GM21717 (cell line): Measurements from ENCODE around the gene EP400.

Experiments
- ATAC-seq: cut with Tn5 transposase; IDR thresholded peaks from one replicate; pipeline ENCODE4 v1.9.1; 2021; ENCODE audit warnings: mild to moderate bottlenecking, moderate library complexity; ENCODE audit not compliant: unreplicated experiment

The EP400 gene

GRCh38 chr12:132061641-132062430 is 112.1 kb downstream of the EP400 start:
- no peak for ATAC-seq

DNA sequence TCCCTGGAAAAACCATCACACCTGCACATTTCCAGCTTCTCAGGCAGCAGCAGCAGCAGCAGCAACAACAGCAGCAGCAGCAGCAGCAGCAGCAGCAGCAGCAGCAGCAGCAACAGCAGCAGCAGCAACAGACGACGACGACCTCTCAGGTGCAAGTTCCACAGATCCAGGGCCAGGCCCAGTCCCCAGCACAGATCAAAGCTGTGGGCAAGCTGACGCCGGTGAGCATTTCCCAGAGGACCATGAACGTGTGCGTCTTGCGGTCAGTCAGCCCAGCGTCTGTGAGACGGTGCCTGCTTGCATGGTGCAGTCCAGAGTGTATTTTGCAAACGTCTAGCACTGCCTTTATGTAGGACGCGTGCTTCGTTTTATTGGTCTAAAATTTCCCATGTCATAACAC is 112.7 kb downstream of the EP400 start:
- no peak for ATAC-seq

GRCh38 chr12:132063491-132063890 is 113.7 kb downstream of the EP400 start:
- no peak for ATAC-seq

- no peak for ATAC-seq
Measured at GRCh38 chr12:132064631-132065030, 114.9 kb downstream of the EP400 start.

DNA sequence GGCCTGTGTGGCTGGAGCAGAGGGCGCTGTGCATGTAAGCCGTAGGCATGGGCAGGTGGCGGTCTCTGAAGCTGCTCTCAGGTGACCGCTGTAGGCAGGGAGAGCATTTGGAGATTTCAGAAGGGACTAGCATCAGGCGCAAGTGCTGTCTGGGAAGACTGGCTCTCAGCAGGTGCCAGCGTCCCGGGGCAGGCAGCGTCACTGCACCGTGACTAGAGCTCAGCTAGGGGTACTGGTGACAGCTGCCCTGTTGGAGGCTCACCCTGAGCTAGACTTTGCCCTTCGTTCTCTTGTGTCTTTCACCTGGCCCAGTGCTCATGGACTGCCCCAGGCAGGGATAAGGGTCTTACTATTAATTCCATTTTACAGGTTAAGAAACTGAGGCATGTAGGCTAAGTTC is 115.5 kb downstream of the EP400 start:
- no peak for ATAC-seq

- ATAC-seq: no peak
Measured at GRCh38 chr12:132065609-132066344, 116.0 kb downstream of the EP400 start.

GRCh38 chr12:132066345-132066685 is 116.6 kb downstream of the EP400 start:
- no peak for ATAC-seq

GRCh38 chr12:132066749-132067148 is 117.0 kb downstream of the EP400 start:
- ATAC-seq: no peak

- ATAC-seq: no peak
Measured at GRCh38 chr12:132067182-132067581, 117.4 kb downstream of the EP400 start.

DNA sequence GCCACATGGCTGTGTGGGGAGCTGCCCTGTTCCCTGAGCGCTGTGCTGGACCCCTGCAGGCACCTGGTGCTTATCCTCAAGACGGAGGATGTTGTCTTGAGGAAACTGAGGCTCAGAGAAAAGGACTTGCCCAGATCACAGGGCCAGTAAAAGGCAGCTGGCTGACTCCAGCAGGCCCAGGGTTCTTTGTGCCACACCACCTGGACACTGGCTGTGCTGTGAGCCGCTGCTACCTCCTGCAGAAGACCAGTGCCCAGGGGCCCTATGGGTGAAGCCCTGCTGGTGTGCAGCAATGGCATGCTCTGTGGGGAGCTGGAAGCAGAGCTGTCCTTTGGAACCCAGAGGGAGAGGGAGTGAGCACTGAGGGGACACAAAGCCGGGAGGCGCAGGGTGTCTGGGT is 118.5 kb downstream of the EP400 start:
- no peak for ATAC-seq

- no peak for ATAC-seq
Measured at GRCh38 chr12:132069336-132069985, 119.7 kb downstream of the EP400 start.

GRCh38 chr12:132070298-132070697 is 120.6 kb downstream of the EP400 start:
- ATAC-seq: no peak

- peak; percentile 84 for ATAC-seq
Measured at GRCh38 chr12:132071040-132071810, 121.5 kb downstream of the EP400 start.

DNA sequence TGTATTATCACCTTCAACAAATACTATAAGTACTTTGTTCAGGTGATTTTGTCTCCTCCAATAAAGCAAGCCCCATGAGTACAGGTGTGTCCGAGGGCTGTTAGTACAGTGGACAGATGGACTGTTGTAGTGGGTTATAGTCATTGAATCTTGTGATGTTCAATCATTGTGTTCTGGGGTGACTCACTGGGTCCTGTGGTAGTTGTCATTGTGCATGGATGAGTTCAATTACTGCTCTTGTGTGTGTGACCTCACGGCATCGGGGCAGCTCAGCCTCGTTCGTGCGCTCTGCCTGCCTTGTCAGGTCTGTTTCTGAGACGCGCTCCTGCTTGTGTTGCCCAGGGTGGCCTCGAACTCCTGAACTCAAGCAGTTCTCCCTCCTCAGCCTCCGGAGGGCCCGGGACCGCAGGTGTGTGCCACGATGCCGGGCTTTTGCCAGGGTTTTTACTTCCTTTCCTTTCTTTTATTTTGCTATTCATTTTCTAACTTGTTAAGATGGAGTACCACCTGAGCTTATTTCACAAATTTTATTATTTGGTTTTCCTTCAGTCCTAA is 122.2 kb downstream of the EP400 start:
- no peak for ATAC-seq

DNA sequence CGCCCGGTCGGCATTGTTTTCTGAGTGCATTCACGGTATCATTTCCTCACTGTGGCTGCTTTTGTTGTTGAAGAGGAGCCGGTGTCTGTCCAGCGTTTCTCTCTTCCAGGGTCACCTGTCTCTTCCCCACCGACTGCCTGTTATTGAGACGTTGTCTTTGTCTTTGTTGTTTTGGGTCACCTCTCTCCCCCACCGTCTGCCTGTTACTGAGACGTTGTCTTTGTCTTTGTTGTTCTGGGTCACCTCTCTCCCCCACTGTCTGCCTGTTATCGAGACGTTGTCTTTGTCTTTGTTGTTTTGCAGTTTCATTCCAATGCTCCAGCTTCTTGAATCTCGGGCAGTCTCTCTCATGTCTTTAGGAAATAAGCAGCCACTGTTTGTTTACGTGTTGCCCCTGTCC is 124.5 kb downstream of the EP400 start:
- no peak for ATAC-seq

GRCh38 chr12:132075026-132075713 is 125.4 kb downstream of the EP400 start:
- ATAC-seq: no peak

DNA sequence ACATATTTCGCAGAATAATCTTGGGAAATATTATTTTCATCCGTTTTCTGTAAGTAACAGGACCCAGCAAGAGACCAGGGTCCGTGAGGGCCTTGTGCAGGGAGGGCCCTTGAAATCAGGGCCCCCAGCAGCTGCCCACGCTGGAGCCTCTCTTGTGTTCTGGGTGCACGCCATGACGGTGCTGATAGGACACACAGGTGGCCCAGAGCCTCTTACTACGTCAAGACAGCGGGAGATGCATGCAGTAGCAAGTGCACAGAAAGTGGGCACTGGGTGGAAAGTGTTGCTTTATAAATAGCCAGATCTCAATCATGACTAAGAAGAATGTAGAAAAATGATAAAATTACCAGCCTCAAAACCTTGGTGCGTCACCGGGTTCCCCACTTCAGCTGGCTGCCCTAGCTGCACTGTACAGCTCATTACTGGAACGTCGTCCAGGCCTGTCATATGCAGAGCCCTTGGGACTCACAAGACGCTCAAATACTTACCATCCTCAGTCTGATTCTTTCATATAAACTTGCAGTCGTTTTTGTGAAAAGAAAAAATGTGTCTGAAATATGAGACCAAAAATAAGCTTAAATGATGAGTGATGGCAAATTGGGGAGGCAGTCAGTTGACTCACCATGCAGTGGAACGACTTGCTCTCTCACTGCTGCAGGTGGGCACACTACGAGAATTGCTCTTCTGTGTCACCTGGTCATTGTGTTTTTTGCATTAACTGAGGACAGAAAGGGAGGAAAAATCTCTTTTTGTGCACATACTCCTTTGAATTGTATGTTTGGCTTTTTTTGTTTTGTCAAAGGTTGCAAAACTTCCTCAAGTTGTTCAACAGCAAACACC is 126.2 kb downstream of the EP400 start:
- ATAC-seq: no peak

DNA sequence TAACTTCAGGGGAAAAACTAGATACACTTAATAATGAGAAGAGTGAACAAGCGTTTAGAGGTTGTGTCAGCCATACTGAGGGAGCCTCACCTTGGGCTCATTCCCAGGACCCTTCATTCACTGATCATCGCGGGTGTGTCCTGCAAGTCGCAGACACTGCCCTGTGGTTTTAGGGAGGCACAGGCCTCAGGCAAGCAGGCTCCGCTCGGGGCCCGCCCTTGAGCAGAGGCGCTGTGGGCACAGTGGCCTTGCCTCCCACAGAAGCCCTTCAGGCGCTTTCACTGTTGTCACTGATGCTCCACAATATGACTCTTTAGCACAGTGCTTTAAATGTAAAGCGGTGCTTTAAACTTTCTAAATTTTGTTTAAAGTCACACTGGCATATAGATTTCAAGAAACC is 127.0 kb downstream of the EP400 start:
- ATAC-seq: no peak

- no peak for ATAC-seq
Measured at GRCh38 chr12:132077322-132078100, 127.8 kb downstream of the EP400 start.
